NCI-H1436 (cell line): ENCODE data around the gene GPR153.
A peak's percentile ranks its signal among the peaks of the same experiment; 100 is the strongest.

Experiments used
- DNase-seq: peaks from one replicate; lab custom pipeline; 2025; lab: John Stamatoyannopoulos, UW

Gene GPR153

GRCh38 chr1:6199298-6200187, 61.4 kb downstream of the GPR153 start, which contains the start of gene RPL22:
RPL22 (minus strand) TSS chr1:6199595; CDS start chr1:6199573, 22 bp downstream.
- peak; percentile 98 for DNase-seq

DNA sequence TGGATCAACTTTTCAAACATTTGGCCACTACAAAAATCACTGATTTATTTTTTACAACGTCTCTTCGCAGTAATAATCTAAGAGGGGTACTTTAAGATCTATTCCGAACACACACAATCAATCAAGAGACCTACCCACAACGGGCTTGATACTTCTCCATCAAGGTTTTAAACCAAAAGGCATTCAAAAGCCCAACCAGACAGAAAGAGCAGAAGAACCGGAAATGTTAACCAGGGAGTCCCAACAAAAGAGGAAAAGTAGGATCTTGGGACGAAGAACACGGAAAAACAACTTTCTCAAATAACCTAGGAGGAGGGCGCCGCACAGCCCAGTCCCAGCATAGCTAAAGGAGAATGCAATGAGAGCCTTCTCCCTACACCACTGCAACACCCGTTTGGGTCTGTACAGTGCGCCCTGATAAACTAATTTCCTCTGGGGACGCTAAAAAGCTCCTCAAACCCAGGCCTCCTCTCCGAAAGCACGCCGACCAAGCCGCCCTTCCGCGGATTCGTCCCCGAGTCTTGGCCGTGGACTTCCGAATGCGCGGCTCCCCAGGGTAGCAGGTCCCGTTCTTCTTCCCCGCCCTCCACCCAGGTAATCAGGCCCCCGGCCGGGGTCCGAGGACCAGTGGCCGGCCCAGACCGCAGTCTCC, 62.1 kb downstream of the GPR153 start:
- DNase-seq = no peak

DNA sequence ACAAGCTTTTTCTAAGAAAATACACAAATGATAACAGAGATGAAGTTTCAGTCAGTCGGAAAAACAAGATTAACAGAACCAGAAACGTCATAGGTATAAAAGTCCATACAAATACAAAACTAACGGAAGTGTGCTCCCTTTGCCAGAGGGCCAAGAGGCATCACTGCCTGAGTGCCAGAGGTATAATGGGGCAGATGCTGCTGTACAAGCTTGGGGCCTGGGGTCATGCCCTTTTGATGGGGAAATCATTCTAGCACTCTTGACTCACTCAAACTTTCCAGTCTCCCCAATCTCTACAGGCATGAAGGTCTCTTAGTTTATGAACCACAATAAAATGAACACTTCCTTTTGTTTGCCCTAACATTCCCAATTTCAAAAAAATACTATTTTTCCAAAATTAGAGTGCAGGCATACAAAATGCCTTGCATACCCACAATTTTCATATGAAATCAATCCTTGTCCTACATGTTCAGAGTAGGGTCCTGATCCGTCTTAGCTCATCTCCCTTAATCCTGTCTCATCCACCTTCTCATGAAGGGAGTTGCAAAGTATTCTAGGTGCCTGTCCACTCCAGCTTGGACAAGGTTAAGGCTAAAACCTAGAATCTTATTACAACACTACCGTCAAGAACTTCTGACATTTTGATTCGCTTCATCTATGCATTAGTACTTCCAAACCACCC, 63.0 kb downstream of the GPR153 start:
- no peak for DNase-seq
